ENCODE data around the gene FAM237B. TPM values are rescaled to one million over a fixed set of nuclear protein-coding genes. Genes with fewer than 3 reads are reported as not detected.

Gene FAM237B
- total RNA-seq, 2 experiments from 2014 or later, result not detected

- Mint-ChIP-seq H3K9me3 (no peaks in the 10 kb centered on the region), H3K27ac (no peak overlapping the region), H3K4me1 (peaks cover 8% of the 10 kb centered on the region), H3K27me3 (peaks cover 41% of the 10 kb centered on the region), H3K36me3 (ENCODE audit: low read depth) (no peaks in the 10 kb centered on the region), H3K4me3 (no peak overlapping the region)
- no peak for DNase-seq
- ChIA-PET CTCF (no interaction called here), POLR2A (no interaction called here)
Measured at GRCh38 chr7:90322837-90323236, 1.7 kb upstream of the FAM237B start.

- no peak overlapping the region for H3K27ac Mint-ChIP-seq
- H3K36me3 Mint-ChIP-seq (ENCODE audit: low read depth), result no peaks in the 10 kb centered on the region
- peaks cover 8% of the 10 kb centered on the region for H3K4me1 Mint-ChIP-seq
- DNase-seq, result no peak
- POLR2A ChIA-PET, result no interaction called here
- peaks cover 46% of the 10 kb centered on the region for H3K27me3 Mint-ChIP-seq
- H3K9me3 Mint-ChIP-seq, result no peaks in the 10 kb centered on the region
- H3K4me3 Mint-ChIP-seq, result no peak overlapping the region
- CTCF ChIA-PET, result interaction anchor here (1.2 kb wide), 1 partner anchor 23 kb away, joined by 3 read pairs; no protein-coding TSS in a partner anchor
Measured at GRCh38 chr7:90320418-90320800, 695 bp downstream of the FAM237B start.

- H3K27ac Mint-ChIP-seq, result no peak overlapping the region
- no peaks in the 10 kb centered on the region for H3K36me3 Mint-ChIP-seq (ENCODE audit: low read depth)
- H3K27me3 Mint-ChIP-seq, result peaks cover 48% of the 10 kb centered on the region
- DNase-seq, result no peak
- H3K9me3 Mint-ChIP-seq, result no peaks in the 10 kb centered on the region
- CTCF ChIA-PET, result interaction anchor here (1.2 kb wide), 1 partner anchor 22 kb away, joined by 3 read pairs; no protein-coding TSS in a partner anchor
- no peak overlapping the region for H3K4me3 Mint-ChIP-seq
- POLR2A ChIA-PET, result no interaction called here
- peaks cover 8% of the 10 kb centered on the region for H3K4me1 Mint-ChIP-seq
Measured at GRCh38 chr7:90320014-90320413, 1.1 kb downstream of the FAM237B start.

- no peak overlapping the region for H3K4me3 Mint-ChIP-seq
- no peaks in the 10 kb centered on the region for H3K36me3 Mint-ChIP-seq (ENCODE audit: low read depth)
- no peak overlapping the region for H3K27ac Mint-ChIP-seq
- H3K4me1 Mint-ChIP-seq, result no peaks in the 10 kb centered on the region
- no peaks in the 10 kb centered on the region for H3K9me3 Mint-ChIP-seq
- POLR2A ChIA-PET, result no interaction called here
- DNase-seq, result no peak
- H3K27me3 Mint-ChIP-seq, result peaks cover 18% of the 10 kb centered on the region
- CTCF ChIA-PET, result interaction anchor here (1.5 kb wide), 1 partner anchor 113 kb away, joined by 4 read pairs; no protein-coding TSS in a partner anchor
Measured at GRCh38 chr7:90313907-90314306, 7.2 kb downstream of the FAM237B start.

GRCh38 chr7:90312745-90313144 lies 8.4 kb downstream of the FAM237B start:
- Mint-ChIP-seq H3K27me3 (peaks cover 16% of the 10 kb centered on the region), H3K4me3 (no peak overlapping the region), H3K36me3 (ENCODE audit: low read depth) (no peaks in the 10 kb centered on the region), H3K4me1 (no peaks in the 10 kb centered on the region), H3K27ac (no peak overlapping the region), H3K9me3 (no peaks in the 10 kb centered on the region)
- CTCF ChIA-PET, result interaction anchor here (0.7 to 2.0 kb wide), 8 partner anchors 9 to 159 kb away, joined by 3 to 15 read pairs (median 4); partner anchors contain the start of gene STEAP1
- POLR2A ChIA-PET, result interaction anchor here (0.9 kb wide), 1 partner anchor 115 kb away, joined by 3 read pairs; no protein-coding TSS in a partner anchor
- DNase-seq, result no peak

- Mint-ChIP-seq H3K36me3 (ENCODE audit: low read depth) (no peaks in the 10 kb centered on the region), H3K27me3 (peaks cover 9% of the 10 kb centered on the region), H3K27ac (no peak overlapping the region), H3K4me1 (no peaks in the 10 kb centered on the region), H3K9me3 (no peaks in the 10 kb centered on the region), H3K4me3 (no peak overlapping the region)
- POLR2A ChIA-PET, result no interaction called here
- DNase-seq, result no peak
- CTCF ChIA-PET, result no interaction called here
Measured at GRCh38 chr7:90311175-90311574, 9.9 kb downstream of the FAM237B start.

GRCh38 chr7:90309872-90310271 lies 11.2 kb downstream of the FAM237B start:
- DNase-seq, result no peak
- H3K4me3 Mint-ChIP-seq, result no peak overlapping the region
- no peaks in the 10 kb centered on the region for H3K36me3 Mint-ChIP-seq (ENCODE audit: low read depth)
- H3K4me1 Mint-ChIP-seq, result no peaks in the 10 kb centered on the region
- H3K27ac Mint-ChIP-seq, result no peak overlapping the region
- no peaks in the 10 kb centered on the region for H3K9me3 Mint-ChIP-seq
- peaks cover 6% of the 10 kb centered on the region for H3K27me3 Mint-ChIP-seq
- POLR2A ChIA-PET, result no interaction called here
- CTCF ChIA-PET, result no interaction called here

- Mint-ChIP-seq H3K27ac (no peak overlapping the region), H3K4me1 (no peaks in the 10 kb centered on the region), H3K4me3 (no peak overlapping the region), H3K9me3 (no peaks in the 10 kb centered on the region), H3K36me3 (ENCODE audit: low read depth) (no peaks in the 10 kb centered on the region), H3K27me3 (no peaks in the 10 kb centered on the region)
- POLR2A ChIA-PET, result interaction anchor here (1.5 kb wide), 1 partner anchor 14 kb away, joined by 4 read pairs; no protein-coding TSS in a partner anchor
- CTCF ChIA-PET, result interaction anchor here (1.8 kb wide), 1 partner anchor 9 kb away, joined by 5 read pairs; no protein-coding TSS in a partner anchor
- no peak for DNase-seq
Measured at GRCh38 chr7:90303241-90303640, 17.9 kb downstream of the FAM237B start.

GRCh38 chr7:90298145-90299038 lies 22.7 kb downstream of the FAM237B start:
- Mint-ChIP-seq H3K27me3 (peaks cover 2% of the 10 kb centered on the region), H3K36me3 (ENCODE audit: low read depth) (no peaks in the 10 kb centered on the region), H3K4me3 (no peak overlapping the region), H3K4me1 (no peaks in the 10 kb centered on the region), H3K9me3 (peaks cover 1% of the 10 kb centered on the region), H3K27ac (no peak overlapping the region)
- DNase-seq, result no peak
- CTCF ChIA-PET, result interaction anchor here (0.7 to 1.3 kb wide), 5 partner anchors 14 to 144 kb away, joined by 3 to 6 read pairs (median 3); partner anchors contain the start of gene STEAP1
- POLR2A ChIA-PET, result no interaction called here

- Mint-ChIP-seq H3K9me3 (peaks cover 6% of the 10 kb centered on the region), H3K36me3 (ENCODE audit: low read depth) (no peaks in the 10 kb centered on the region), H3K4me3 (no peak overlapping the region), H3K27me3 (peaks cover 3% of the 10 kb centered on the region), H3K4me1 (peaks cover 4% of the 10 kb centered on the region), H3K27ac (no peak overlapping the region)
- ChIA-PET CTCF (no interaction called here), POLR2A (no interaction called here)
- DNase-seq, result no peak
Measured at GRCh38 chr7:90290244-90291113, 30.6 kb downstream of the FAM237B start.

- Mint-ChIP-seq H3K9me3 (peaks cover 3% of the 10 kb centered on the region), H3K4me3 (no peak overlapping the region), H3K4me1 (peaks cover 8% of the 10 kb centered on the region), H3K27me3 (no peaks in the 10 kb centered on the region), H3K36me3 (ENCODE audit: low read depth) (no peaks in the 10 kb centered on the region), H3K27ac (no peak overlapping the region)
- POLR2A ChIA-PET, result no interaction called here
- no peak for DNase-seq
- CTCF ChIA-PET, result no interaction called here
Measured at GRCh38 chr7:90288154-90288553, 33.0 kb downstream of the FAM237B start.

GRCh38 chr7:90276033-90276728 lies 44.9 kb downstream of the FAM237B start:
- ChIA-PET POLR2A (no interaction called here), CTCF (interaction anchor here (0.6 to 0.8 kb wide), 2 partner anchors 12 to 418 kb away, joined by 3 to 4 read pairs; no protein-coding TSS in a partner anchor)
- no peaks in the 10 kb centered on the region for H3K9me3 Mint-ChIP-seq
- no peak overlapping the region for H3K4me3 Mint-ChIP-seq
- DNase-seq, result no peak
- H3K27me3 Mint-ChIP-seq, result no peaks in the 10 kb centered on the region
- no peaks in the 10 kb centered on the region for H3K36me3 Mint-ChIP-seq (ENCODE audit: low read depth)
- no peaks in the 10 kb centered on the region for H3K4me1 Mint-ChIP-seq
- no peak overlapping the region for H3K27ac Mint-ChIP-seq

All from activated CD4-positive, alpha-beta memory T cell treated with anti-CD3 and anti-CD28 coated beads, Interleukin-2, amount 10 ng/mL, durations not matched to agents 7 days and 5 days (primary cell).